CD14-positive monocyte (primary cell): ENCODE data around the gene USP28. TPM values are rescaled to one million over a fixed set of nuclear protein-coding genes. Genes with fewer than 3 reads are reported as not detected.

Experiments used
- DNase-seq, 3 donors: peaks; one replicate each; pipeline ENCODE4 v3.0.0-alpha.2; 2011 to 2022
- H2AFZ ChIP-seq: 2 replicates; pipeline ENCODE4 v1.6.0; 2012; ENCODE audit warnings: mild to moderate bottlenecking, low read depth, low read length, inconsistent platforms; ENCODE audit not compliant: insufficient read depth, poor library complexity, severe bottlenecking
- H3K27ac ChIP-seq, 2 donors: 1 replicate in 1 of 2; 2 replicates in 1 of 2; pipeline ENCODE4 v1.5.1; 2012 to 2013; ENCODE audit warnings: low read length in 2 of 2, control low read depth in 1 of 2, inconsistent platforms in 1 of 2, low read depth in 1 of 2, mild to moderate bottlenecking in 1 of 2
- H3K27me3 ChIP-seq, 2 donors: one replicate each; pipeline versions ENCODE4 v1.6.0 to v1.6.1; 2011 to 2013; ENCODE audit warnings: low read length in 2 of 2; ENCODE audit not compliant: control insufficient read depth in 2 of 2, insufficient read depth in 2 of 2
- H3K36me3 ChIP-seq, 2 donors: replicated peaks in 1 of 2; 1 replicate in 1 of 2; 2 replicates in 1 of 2; pipeline versions ENCODE4 v1.5.1 to v1.6.1; 2012 to 2013; ENCODE audit warnings: low read length in 2 of 2, control low read depth in 1 of 2, inconsistent platforms in 1 of 2, mild to moderate bottlenecking in 1 of 2; ENCODE audit not compliant: insufficient read depth in 2 of 2, control insufficient read depth in 1 of 2
- H3K4me1 ChIP-seq, 2 donors: 1 replicate in 1 of 2; 2 replicates in 1 of 2; pipeline versions ENCODE4 v1.5.1 to v1.6.1; 2012 to 2013; ENCODE audit warnings: low read length in 2 of 2, control low read depth in 1 of 2, inconsistent platforms in 1 of 2, mild to moderate bottlenecking in 1 of 2, moderate library complexity in 1 of 2; ENCODE audit not compliant: insufficient read depth in 2 of 2, control insufficient read depth in 1 of 2
- H3K4me2 ChIP-seq: replicated peaks from 2 replicates; pipeline ENCODE3; 2012; ENCODE audit warnings: low read length, moderate library complexity, mild to moderate bottlenecking; ENCODE audit not compliant: poor library complexity, severe bottlenecking; ENCODE audit errors: extremely low read depth
- H3K4me3 ChIP-seq, 3 experiments: fragments of 200-600 bp in 1 of 3; sonication (generic) in 1 of 3; replicated peaks in 1 of 3; 1 replicate in 2 of 3; 2 replicates in 1 of 3; pipeline ENCODE4 v1.5.1; 2011 to 2013; ENCODE audit warnings: low read length in 3 of 3, mild to moderate bottlenecking in 3 of 3, control low read depth in 2 of 3, low read depth in 2 of 3, inconsistent platforms in 1 of 3, moderate library complexity in 1 of 3
- H3K79me2 ChIP-seq: 2 replicates; pipeline ENCODE4 v1.6.0; 2012; ENCODE audit warnings: mild to moderate bottlenecking, control low read depth, inconsistent platforms, low read length, moderate library complexity; ENCODE audit not compliant: insufficient read depth
- H3K9ac ChIP-seq: 2 replicates; pipeline ENCODE4 v1.6.0; 2017; ENCODE audit warnings: low read length, mild to moderate bottlenecking; ENCODE audit not compliant: insufficient read depth, poor library complexity, severe bottlenecking
- H3K9me3 ChIP-seq, 2 donors: replicated peaks in 1 of 2; 1 replicate in 1 of 2; 2 replicates in 1 of 2; pipeline versions ENCODE4 v1.5.1 to v1.6.1; 2012 to 2013; ENCODE audit warnings: low read length in 2 of 2, control low read depth in 1 of 2; ENCODE audit not compliant: control insufficient read depth in 1 of 2, insufficient read depth in 1 of 2
- H4K20me1 ChIP-seq: 2 replicates; pipeline ENCODE4 v1.6.0; 2012; ENCODE audit warnings: mild to moderate bottlenecking, low read length, control low read depth, moderate library complexity; ENCODE audit not compliant: insufficient read depth
- H3K27ac Mint-ChIP-seq, 7 donors: one replicate each; pipeline ENCODE4 v1.8.0; 2020; ENCODE audit warnings: mild to moderate bottlenecking in 7 of 7, mixed read lengths in 7 of 7, moderate library complexity in 6 of 7, inconsistent platforms in 2 of 7
- H3K27me3 Mint-ChIP-seq, 3 donors: one replicate each; pipeline ENCODE4 v1.8.0; 2021 to 2022; ENCODE audit warnings: low read depth in 3 of 3, mild to moderate bottlenecking in 3 of 3, mixed read lengths in 3 of 3, moderate library complexity in 3 of 3, inconsistent platforms in 1 of 3
- H3K36me3 Mint-ChIP-seq, 2 donors: one replicate each; pipeline ENCODE4 v1.8.0; 2020; ENCODE audit warnings: mixed read lengths in 2 of 2, inconsistent platforms in 1 of 2, mild to moderate bottlenecking in 1 of 2
- H3K4me1 Mint-ChIP-seq: one replicate; pipeline ENCODE4 v1.8.0; 2020; ENCODE audit warnings: mild to moderate bottlenecking, mixed read lengths
- H3K4me3 Mint-ChIP-seq, 2 donors: one replicate each; pipeline ENCODE4 v1.8.0; 2020; ENCODE audit warnings: mild to moderate bottlenecking in 2 of 2, mixed read lengths in 2 of 2, moderate library complexity in 1 of 2
- H3K9me3 Mint-ChIP-seq, 7 donors: one replicate each; pipeline ENCODE4 v1.8.0; 2020 to 2022; ENCODE audit warnings: mixed read lengths in 7 of 7, mild to moderate bottlenecking in 6 of 7, moderate library complexity in 6 of 7, inconsistent platforms in 2 of 7
- WGBS: methylation state at CpG from one replicate; pipeline ENCODE4 v1.1.5; 2013; ENCODE audit warnings: missing lambda C conversion rate; ENCODE audit not compliant: insufficient coverage; 5-methylcytosine and 5-hydroxymethylcytosine counted together
- intact Hi-C, 2 donors: fragments of 100-400 bp; cut with micrococcal nuclease; formaldehyde crosslinking; loops; one replicate each; pipeline versions ENCODE4 v1.15.0 to v1.15.1; 2023
- polyA plus RNA-seq, 3 donors: library from polyadenylated mRNA; depleted of rRNA in 1 of 3; unstranded in 2 of 3; stranded (reverse) in 1 of 3; fragments of 300-500 nt in 2 of 3; fragments of >200 nt in 1 of 3; fragmentation: Illumina TruSeq in 2 of 3; gene quantifications; 1 replicate in 2 of 3; 2 replicates in 1 of 3; pipeline ENCODE4 v1.2.3, GENCODE V29; 2012 to 2021
- small RNA-seq: library from RNA; depleted of rRNA; stranded (forward); fragments of <200 nt; gene quantifications from one replicate; pipeline ENCODE3, GENCODE V24; 2012; ENCODE audit warnings: low read depth; ENCODE audit not compliant: insufficient read length
- TF ChIP-seq, protein P1 (sequence below): fragments of 200-600 bp; IDR thresholded peaks from one replicate; pipeline ENCODE4 v1.8.0; 2022; ENCODE audit warnings: antibody characterized with exemption, mild to moderate bottlenecking

Gene USP28
- polyA plus RNA-seq, 3 donors = 13.4 to 21.9 (median 17.7) TPM

DNA sequence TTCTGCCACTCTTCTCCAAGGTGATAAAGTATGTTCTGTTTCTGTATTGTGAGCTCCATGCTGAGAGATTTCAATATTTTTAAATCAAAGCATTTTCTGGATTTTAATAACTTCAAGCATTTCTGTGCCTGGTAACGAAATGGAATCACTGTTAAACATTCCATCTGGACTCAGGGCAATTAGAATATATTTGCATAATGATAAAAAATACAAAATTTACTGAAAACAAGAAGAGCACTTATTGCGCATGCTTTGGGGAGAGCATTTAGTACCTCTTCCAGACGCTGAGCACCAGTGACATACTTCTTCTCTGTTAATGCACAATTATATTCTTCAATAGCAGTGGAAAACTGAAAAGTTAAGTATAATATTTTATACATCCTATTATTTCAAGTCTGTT is 115.1 kb downstream of the USP28 start:
- no peak for DNase-seq
- no peaks in the 10 kb centered on the region for H4K20me1 ChIP-seq
- Mint-ChIP-seq H3K27me3 (no peaks in the 10 kb centered on the region), H3K4me3 (no peak overlapping the region), H3K27ac (no peak overlapping the region), H3K36me3 (peaks cover 68 to 77% of the 10 kb centered on the region in 2 donors), H3K9me3 (no peaks in the 10 kb centered on the region), H3K4me1 (no peaks in the 10 kb centered on the region)
- no peak overlapping the region for H3K4me3 ChIP-seq
- TF ChIP-seq, protein P1, sequence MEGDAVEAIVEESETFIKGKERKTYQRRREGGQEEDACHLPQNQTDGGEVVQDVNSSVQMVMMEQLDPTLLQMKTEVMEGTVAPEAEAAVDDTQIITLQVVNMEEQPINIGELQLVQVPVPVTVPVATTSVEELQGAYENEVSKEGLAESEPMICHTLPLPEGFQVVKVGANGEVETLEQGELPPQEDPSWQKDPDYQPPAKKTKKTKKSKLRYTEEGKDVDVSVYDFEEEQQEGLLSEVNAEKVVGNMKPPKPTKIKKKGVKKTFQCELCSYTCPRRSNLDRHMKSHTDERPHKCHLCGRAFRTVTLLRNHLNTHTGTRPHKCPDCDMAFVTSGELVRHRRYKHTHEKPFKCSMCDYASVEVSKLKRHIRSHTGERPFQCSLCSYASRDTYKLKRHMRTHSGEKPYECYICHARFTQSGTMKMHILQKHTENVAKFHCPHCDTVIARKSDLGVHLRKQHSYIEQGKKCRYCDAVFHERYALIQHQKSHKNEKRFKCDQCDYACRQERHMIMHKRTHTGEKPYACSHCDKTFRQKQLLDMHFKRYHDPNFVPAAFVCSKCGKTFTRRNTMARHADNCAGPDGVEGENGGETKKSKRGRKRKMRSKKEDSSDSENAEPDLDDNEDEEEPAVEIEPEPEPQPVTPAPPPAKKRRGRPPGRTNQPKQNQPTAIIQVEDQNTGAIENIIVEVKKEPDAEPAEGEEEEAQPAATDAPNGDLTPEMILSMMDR = no peak
- H3K27me3 ChIP-seq = no peaks in the 10 kb centered on the region
- H3K9ac ChIP-seq = no peak overlapping the region
- peaks cover 2% of the 10 kb centered on the region for H3K79me2 ChIP-seq
- no peak overlapping the region for H2AFZ ChIP-seq
- intact Hi-C loops = no loop called here
- no CpG with 5 or more reads among the region's 3 CpGs for WGBS
- H3K36me3 ChIP-seq = peaks cover 53 to 83% of the 10 kb centered on the region in 2 donors
- no peak overlapping the region for H3K27ac ChIP-seq
- H3K9me3 ChIP-seq = no peaks in the 10 kb centered on the region
- H3K4me2 ChIP-seq = no peak overlapping the region
- H3K4me1 ChIP-seq = no peaks in the 10 kb centered on the region

DNA sequence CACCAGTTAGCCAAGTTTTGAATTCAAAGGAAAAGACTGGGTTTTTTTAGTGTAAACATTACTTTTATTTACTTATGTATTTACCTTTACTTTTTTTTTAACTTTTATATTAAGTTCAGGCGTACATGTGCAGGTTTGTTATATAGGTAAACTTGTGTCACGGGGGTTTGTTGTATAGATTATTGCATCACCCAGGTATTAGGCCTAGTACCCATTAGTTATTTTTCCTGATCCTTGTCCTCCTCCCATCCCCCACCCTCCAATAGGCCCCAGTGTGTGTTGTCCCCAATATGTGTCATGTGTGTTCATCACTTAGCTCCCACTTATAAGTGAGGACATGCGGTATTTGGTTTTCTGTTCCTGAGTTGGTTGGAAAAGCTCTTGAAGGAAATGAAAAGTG is 122.4 kb downstream of the USP28 start:
- peaks cover 52 to 74% of the 10 kb centered on the region in 2 donors for H3K36me3 Mint-ChIP-seq
- Histone ChIP-seq H3K4me2 (no peak overlapping the region), H3K27me3 (no peaks in the 10 kb centered on the region), H3K36me3 (peaks cover 49 to 83% of the 10 kb centered on the region in 2 donors), H3K9ac (no peak overlapping the region), H3K4me1 (no peaks in the 10 kb centered on the region), H4K20me1 (no peaks in the 10 kb centered on the region), H3K27ac (no peak overlapping the region), H3K9me3 (no peaks in the 10 kb centered on the region), H3K79me2 (no peaks in the 10 kb centered on the region), H2AFZ (no peak overlapping the region), H3K4me3 (no peak overlapping the region)
- peaks cover 0 to 1% (median 0%) of the 10 kb centered on the region in 7 donors for H3K9me3 Mint-ChIP-seq
- intact Hi-C loops = no loop called here
- no peaks in the 10 kb centered on the region for H3K4me1 Mint-ChIP-seq
- H3K27ac Mint-ChIP-seq = no peak overlapping the region
- no CpG with 5 or more reads among the region's 3 CpGs for WGBS
- H3K4me3 Mint-ChIP-seq = no peak overlapping the region
- DNase-seq = no peak
- H3K27me3 Mint-ChIP-seq = no peaks in the 10 kb centered on the region
- TF ChIP-seq, protein P1 = no peak

Small RNAs within 50 kb of the gene (small RNA-seq; reads per million reads assigned to genes)
- gene LRRC37A13P = not detected
- gene RNU6-1107P = not detected
- gene RPS29P19 = not detected

Other genes with a start within 250 kb of the USP28 start
- under 1 TPM in 1 of 3 donors, not detected in 2; 0.80 TPM for gene TMPRSS5, start 169.3 kb downstream of the USP28 start, polyA plus RNA-seq
- 10 to 100 TPM in 2 of 3 donors, 1 to 10 TPM in 1; 3.3 to 13.1 (median 10.2) TPM for gene ZW10, start 101.9 kb downstream of the USP28 start, polyA plus RNA-seq
- not detected for gene CLDN25, start 95.8 kb downstream of the USP28 start, polyA plus RNA-seq
- gene HTR3B, start 29.2 kb upstream of the USP28 start, polyA plus RNA-seq = under 1 TPM in 2 of 3 donors, not detected in 1; 0.04 to 0.14 TPM
- gene HTR3A, start 99.5 kb upstream of the USP28 start, polyA plus RNA-seq = not detected
- 10 to 100 TPM in 1 of 3 donors, 1 to 10 TPM in 2; 4.1 to 12.3 (median 8.3) TPM for gene ZBTB16, start 184.1 kb upstream of the USP28 start, polyA plus RNA-seq